NCI-H446 (cell line): ENCODE data around the gene MCTP1.

ENCODE experiments used
- DNase-seq, 2 experiments: peaks; one replicate each; lab custom pipeline; 2025; lab: John Stamatoyannopoulos, UW

Gene MCTP1

GRCh38 chr5:95075111-95075510 is 209.8 kb downstream of the MCTP1 start:
- no peak for DNase-seq

GRCh38 chr5:95072281-95072680 is 212.6 kb downstream of the MCTP1 start:
- DNase-seq, result no peak

- DNase-seq, result no peak
These were observed 214.0 kb downstream of the MCTP1 start for GRCh38 chr5:95070866-95071265.

- no peak for DNase-seq
These were observed 214.4 kb downstream of the MCTP1 start for GRCh38 chr5:95070453-95070852.

GRCh38 chr5:95069948-95070347 is 214.9 kb downstream of the MCTP1 start:
- DNase-seq, result no peak

- no peak for DNase-seq
These were observed 215.9 kb downstream of the MCTP1 start for GRCh38 chr5:95069021-95069420.

- DNase-seq, result no peak
These were observed 216.5 kb downstream of the MCTP1 start for GRCh38 chr5:95068289-95068910.

- no peak for DNase-seq
These were observed 218.8 kb downstream of the MCTP1 start for GRCh38 chr5:95066048-95066447.

- DNase-seq, result no peak
These were observed 221.4 kb downstream of the MCTP1 start for GRCh38 chr5:95063492-95063891.

- DNase-seq, result no peak
These were observed 224.8 kb downstream of the MCTP1 start for GRCh38 chr5:95060098-95060497.

- DNase-seq, result no peak
These were observed 225.3 kb downstream of the MCTP1 start for GRCh38 chr5:95059636-95060035.

- no peak for DNase-seq
These were observed 227.3 kb downstream of the MCTP1 start for GRCh38 chr5:95057615-95058014.

GRCh38 chr5:95053253-95053652 is 231.6 kb downstream of the MCTP1 start:
- DNase-seq, result no peak

- no peak for DNase-seq
These were observed 234.2 kb downstream of the MCTP1 start for GRCh38 chr5:95050708-95051107.

- DNase-seq, result no peak
These were observed 236.3 kb downstream of the MCTP1 start for GRCh38 chr5:95048628-95049027.

GRCh38 chr5:95045181-95045965 is 239.5 kb downstream of the MCTP1 start:
- no peak for DNase-seq

- DNase-seq, result no peak
These were observed 240.8 kb downstream of the MCTP1 start for GRCh38 chr5:95044096-95044495.

GRCh38 chr5:95043648-95044047 is 241.2 kb downstream of the MCTP1 start:
- DNase-seq, result no peak

GRCh38 chr5:95043234-95043633 is 241.7 kb downstream of the MCTP1 start:
- no peak for DNase-seq

GRCh38 chr5:95042037-95042436 is 242.9 kb downstream of the MCTP1 start:
- DNase-seq, result no peak

- no peak for DNase-seq
These were observed 248.8 kb downstream of the MCTP1 start for GRCh38 chr5:95035891-95036685.

- DNase-seq, result no peak
These were observed 252.1 kb downstream of the MCTP1 start for GRCh38 chr5:95032801-95033200.
